Keratinocyte (primary cell): ENCODE results near the gene AP1S3. TPM values are rescaled to one million over a fixed set of nuclear protein-coding genes. Genes with fewer than 3 reads are reported as not detected.

Experiments
- DNase-seq: peaks from one replicate; pipeline ENCODE4 v3.0.0-alpha.2; 2011; ENCODE audit warnings: low read depth, missing footprints, low spot score
- FAIRE-seq: peaks from 2 replicates; lab custom pipeline; 2011; peaks lifted over from hg19 to GRCh38; lab: Jason Lieb, UNC
- H2AFZ ChIP-seq: 2 replicates; pipeline ENCODE4 v1.6.0; 2012; ENCODE audit warnings: low read length, control low read depth, inconsistent platforms; ENCODE audit not compliant: control insufficient read depth
- H3K27ac ChIP-seq: 2 replicates; pipeline ENCODE4 v1.5.1; 2011; ENCODE audit warnings: low read length; ENCODE audit not compliant: control insufficient read depth, insufficient read depth
- H3K27me3 ChIP-seq: 3 replicates; pipeline ENCODE4 v1.6.0; 2011; ENCODE audit warnings: low read length; ENCODE audit not compliant: control insufficient read depth, insufficient read depth; ENCODE audit errors: extremely low read depth
- H3K36me3 ChIP-seq, 2 experiments: 2 replicates in 1 of 2; 3 replicates in 1 of 2; pipeline ENCODE4 v1.5.1; 2011; ENCODE audit warnings: low read length in 2 of 2, mild to moderate bottlenecking in 1 of 2; ENCODE audit not compliant: control insufficient read depth in 2 of 2, insufficient read depth in 2 of 2; ENCODE audit errors: extremely low read depth in 1 of 2
- H3K4me1 ChIP-seq: 3 replicates; pipeline ENCODE4 v1.5.1; 2011; ENCODE audit warnings: low read length; ENCODE audit not compliant: control insufficient read depth, insufficient read depth; ENCODE audit errors: extremely low read depth
- H3K4me2 ChIP-seq: 3 replicates; pipeline ENCODE4 v1.6.0; 2011; ENCODE audit warnings: low read depth, low read length; ENCODE audit not compliant: control insufficient read depth, insufficient read depth; ENCODE audit errors: extremely low read depth
- H3K4me3 ChIP-seq, 3 experiments: fragments of 200-600 bp in 1 of 3; sonication (generic) in 1 of 3; 2 replicates in 2 of 3; 3 replicates in 1 of 3; pipeline ENCODE4 v1.5.1; 2011 to 2016; ENCODE audit warnings: low read length in 3 of 3, mild to moderate bottlenecking in 3 of 3, control low read depth in 2 of 3, inconsistent platforms in 1 of 3, low read depth in 1 of 3, mixed read lengths in 1 of 3, mixed run types in 1 of 3, moderate library complexity in 1 of 3; ENCODE audit not compliant: control insufficient read depth in 2 of 3, insufficient read depth in 2 of 3; ENCODE audit errors: extremely low read depth in 1 of 3
- H3K79me2 ChIP-seq: 2 replicates; pipeline ENCODE4 v1.6.0; 2012; ENCODE audit warnings: low read length; ENCODE audit not compliant: control insufficient read depth, insufficient read depth
- H3K9ac ChIP-seq: 3 replicates; pipeline ENCODE4 v1.6.0; 2011; ENCODE audit warnings: low read length; ENCODE audit not compliant: control insufficient read depth, insufficient read depth; ENCODE audit errors: extremely low read depth
- H3K9me1 ChIP-seq: 3 replicates; pipeline ENCODE4 v1.6.0; 2011; ENCODE audit warnings: low read length; ENCODE audit not compliant: control insufficient read depth, insufficient read depth; ENCODE audit errors: extremely low read depth
- H3K9me3 ChIP-seq: 2 replicates; pipeline ENCODE4 v1.5.1; 2012; ENCODE audit warnings: low read depth, low read length; ENCODE audit not compliant: control insufficient read depth
- H4K20me1 ChIP-seq: 3 replicates; pipeline ENCODE4 v1.6.0; 2011; ENCODE audit warnings: low read length; ENCODE audit not compliant: control insufficient read depth, insufficient read depth; ENCODE audit errors: extremely low read depth
- EZH2 ChIP-seq: IDR thresholded peaks from one replicate; pipeline ENCODE4 v1.6.1; 2012; ENCODE audit warnings: inconsistent platforms, mild to moderate bottlenecking, low read length, moderate library complexity
- dilution Hi-C: fragments of 300-500 bp; cut with MboI; formaldehyde crosslinking; loops from one replicate; pipeline ENCODE4 v1.7.0; 2020; ENCODE audit warnings: low sequenced_read_pairs; ENCODE audit not compliant: extremely low pct_ligation_motif_present
- polyA plus RNA-seq, 5 experiments: library from polyadenylated mRNA; depleted of rRNA in 3 of 5; stranded (reverse) in 3 of 5; stranded (forward) in 1 of 5; unstranded in 1 of 5; fragments of >200 nt; gene quantifications; 1 replicate in 1 of 5; 2 replicates in 3 of 5; 3 replicates in 1 of 5; pipeline versions ENCODE4 v1.2.1 to v1.2.3, GENCODE V29; 2011 to 2012; ENCODE audit warnings: missing spikeins in 2 of 5, low read depth in 1 of 5, low replicate concordance in 1 of 5
- TF ChIP-seq, protein P1 (sequence below), 3 experiments: IDR thresholded peaks in 1 of 3; conservative IDR thresholded peaks in 1 of 3; optimal IDR thresholded peaks in 1 of 3; 2 replicates in 2 of 3; 3 replicates in 1 of 3; pipeline versions ENCODE3 to v1.5.1; 2011; ENCODE audit warnings: low read length in 3 of 3, mild to moderate bottlenecking in 3 of 3, moderate library complexity in 2 of 3, control low read depth in 1 of 3, inconsistent platforms in 1 of 3; ENCODE audit not compliant: insufficient read depth in 2 of 3; ENCODE audit errors: extremely low read depth in 1 of 3

AP1S3 gene
- polyA plus RNA-seq, 1 donor (not counting 4 experiments of a cell fraction or from before 2014, with no cell fraction given), result 33.7 TPM

DNA sequence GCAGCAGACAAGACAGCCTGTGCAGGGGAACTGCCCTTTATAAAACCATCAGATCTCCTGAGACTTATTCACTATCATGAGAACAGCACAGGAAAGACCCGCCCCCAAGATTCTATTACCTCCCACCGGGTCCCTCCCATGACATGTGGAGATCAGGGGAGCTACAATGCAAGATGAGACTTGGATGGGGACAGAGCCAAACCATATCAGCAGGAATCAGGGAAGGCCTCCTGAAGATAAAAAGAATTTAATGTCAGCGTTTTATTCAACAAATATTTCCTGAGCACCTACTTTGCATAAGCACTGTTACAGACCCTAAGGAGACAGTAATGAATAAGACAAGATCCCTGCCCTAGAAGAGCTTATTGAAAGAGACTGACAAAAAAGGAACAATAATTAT lies 105.0 kb downstream of the AP1S3 start:
- Histone ChIP-seq H3K9me1 (no peaks in the 10 kb centered on the region), H3K4me1 (peaks cover 16% of the 10 kb centered on the region), H3K9ac (no peak overlapping the region), H3K4me3 (no peak overlapping the region), H2AFZ (no peak overlapping the region), H3K27me3 (no peaks in the 10 kb centered on the region), H3K4me2 (no peak overlapping the region), H3K9me3 (no peaks in the 10 kb centered on the region), H3K36me3 (no peaks in the 10 kb centered on the region), H3K79me2 (no peaks in the 10 kb centered on the region), H3K27ac (no peak overlapping the region), H4K20me1 (no peaks in the 10 kb centered on the region)
- no peak for DNase-seq
- dilution Hi-C loops, result no loop called here
- FAIRE-seq, result no peak
- TF ChIP-seq EZH2, result no peak
- TF ChIP-seq, protein P1, sequence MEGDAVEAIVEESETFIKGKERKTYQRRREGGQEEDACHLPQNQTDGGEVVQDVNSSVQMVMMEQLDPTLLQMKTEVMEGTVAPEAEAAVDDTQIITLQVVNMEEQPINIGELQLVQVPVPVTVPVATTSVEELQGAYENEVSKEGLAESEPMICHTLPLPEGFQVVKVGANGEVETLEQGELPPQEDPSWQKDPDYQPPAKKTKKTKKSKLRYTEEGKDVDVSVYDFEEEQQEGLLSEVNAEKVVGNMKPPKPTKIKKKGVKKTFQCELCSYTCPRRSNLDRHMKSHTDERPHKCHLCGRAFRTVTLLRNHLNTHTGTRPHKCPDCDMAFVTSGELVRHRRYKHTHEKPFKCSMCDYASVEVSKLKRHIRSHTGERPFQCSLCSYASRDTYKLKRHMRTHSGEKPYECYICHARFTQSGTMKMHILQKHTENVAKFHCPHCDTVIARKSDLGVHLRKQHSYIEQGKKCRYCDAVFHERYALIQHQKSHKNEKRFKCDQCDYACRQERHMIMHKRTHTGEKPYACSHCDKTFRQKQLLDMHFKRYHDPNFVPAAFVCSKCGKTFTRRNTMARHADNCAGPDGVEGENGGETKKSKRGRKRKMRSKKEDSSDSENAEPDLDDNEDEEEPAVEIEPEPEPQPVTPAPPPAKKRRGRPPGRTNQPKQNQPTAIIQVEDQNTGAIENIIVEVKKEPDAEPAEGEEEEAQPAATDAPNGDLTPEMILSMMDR (optimal IDR thresholded peaks at IDR 0.05 in 1 of 3, IDR thresholded peaks at IDR 0.05 in 1 of 3, conservative IDR thresholded peaks at IDR 0.05 in 1 of 3; ENCODE audit: extremely low read depth in 1 of 3, insufficient read depth in 2 of 3, low read length in 3 of 3), result no peak

DNA sequence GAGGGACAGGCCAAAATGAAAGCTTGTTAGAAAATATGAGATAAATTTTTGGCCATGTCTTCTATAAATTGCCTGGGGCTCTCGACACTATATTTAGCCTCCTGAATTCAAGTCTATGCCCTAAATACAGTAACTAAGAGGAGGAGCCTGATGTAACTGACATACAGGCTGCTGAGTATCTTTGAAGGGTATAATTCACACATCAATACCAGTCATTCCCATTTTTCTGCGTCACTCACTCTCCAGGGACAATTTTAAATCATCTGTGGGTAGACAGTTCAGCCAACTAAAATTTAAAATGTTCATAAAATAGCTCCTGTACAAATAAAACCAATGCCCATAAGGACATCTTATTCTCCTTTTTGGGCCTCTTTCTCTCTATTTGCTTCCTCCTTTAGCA lies 105.9 kb downstream of the AP1S3 start:
- Histone ChIP-seq H2AFZ (no peak overlapping the region), H3K36me3 (no peaks in the 10 kb centered on the region), H3K27ac (no peak overlapping the region), H3K27me3 (no peaks in the 10 kb centered on the region), H3K79me2 (no peaks in the 10 kb centered on the region), H3K9me3 (no peaks in the 10 kb centered on the region), H3K4me3 (no peak overlapping the region), H4K20me1 (no peaks in the 10 kb centered on the region), H3K9me1 (no peaks in the 10 kb centered on the region), H3K9ac (no peak overlapping the region), H3K4me1 (peaks cover 18% of the 10 kb centered on the region), H3K4me2 (no peak overlapping the region)
- FAIRE-seq, result no peak
- no peak for DNase-seq
- dilution Hi-C loops, result no loop called here
- no peak for TF ChIP-seq EZH2
- TF ChIP-seq, protein P1 (optimal IDR thresholded peaks at IDR 0.05 in 1 of 3, IDR thresholded peaks at IDR 0.05 in 1 of 3, conservative IDR thresholded peaks at IDR 0.05 in 1 of 3; ENCODE audit: extremely low read depth in 1 of 3, insufficient read depth in 2 of 3, low read length in 3 of 3), result no peak
